ENCODE data around the gene ARAP3. TPM values are rescaled to one million over a fixed set of nuclear protein-coding genes. Genes with fewer than 3 reads are reported as not detected.
A peak's percentile ranks its signal among the peaks of the same experiment; 100 is the strongest.

Gene ARAP3
- total and polyA plus RNA-seq, 9 of the 15 experiments (the other 6 are each of a cell fraction or from before 2014, with no cell fraction given) = 0.83 to 25.7 (median 6.4) TPM

DNA sequence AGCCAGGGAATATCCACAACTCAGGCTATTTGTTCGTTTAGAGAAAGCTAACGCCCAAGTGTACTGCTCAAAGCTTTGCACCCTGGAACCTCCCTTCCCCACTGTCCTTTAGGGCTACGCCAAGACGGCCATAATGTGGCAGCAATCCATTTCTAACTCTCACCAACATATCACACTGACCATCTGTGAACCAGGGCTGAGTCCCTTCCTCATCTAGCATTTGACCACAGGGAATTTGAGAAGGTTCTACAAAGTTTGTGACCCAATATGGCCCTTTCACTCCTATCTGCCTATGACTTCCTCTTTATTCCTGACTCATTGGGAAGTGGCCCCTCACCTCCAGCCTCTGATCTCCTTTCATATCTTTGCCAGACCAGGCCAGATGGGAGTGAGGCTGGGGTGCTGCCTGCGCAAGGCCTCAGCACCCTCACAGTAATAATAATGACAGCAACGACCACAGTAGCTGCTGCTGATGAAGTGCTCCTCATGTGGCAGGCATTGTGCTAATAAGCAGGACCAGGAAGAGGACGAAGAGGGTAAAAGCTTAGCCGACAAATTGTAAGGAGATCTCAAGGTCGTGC, 9.3 kb upstream of the ARAP3 start:
- H3K27me3 ChIP-seq (ENCODE audit: control insufficient read depth in 2 of 2, insufficient read depth in 2 of 2, low read length in 2 of 2) = peaks cover 0 to 5% of the 10 kb centered on the region in 2 experiments; a peak in 3 of 5 replicates
- peaks cover 38 to 56% of the 10 kb centered on the region in 2 experiments for H3K4me1 ChIP-seq (replicated peaks in 1 of 2; ENCODE audit: control insufficient read depth in 2 of 2, insufficient read depth in 2 of 2, low read length in 2 of 2)
- intact Hi-C loops (cut with micrococcal nuclease) = loop anchor here (5.0 kb wide), 1 partner anchor 136 kb away; no protein-coding TSS in a partner anchor
- CTCF ChIA-PET (ENCODE audit: low intra/inter-chr PET ratio) = interaction anchor here (0.8 to 1.3 kb wide), 8 partner anchors 122 to 455 kb away, joined by 3 to 8 read pairs (median 3); partner anchors contain the start of gene PCDH1
- no peaks in the 10 kb centered on the region for H3K9me1 ChIP-seq (ENCODE audit: control insufficient read depth, insufficient read depth, low read length)
- no peak overlapping the region for H3K4me3 ChIP-seq
- WGBS (ENCODE audit: insufficient coverage, low coverage, missing lambda C conversion rate) = 5% methylated on average over 9 of the region's 9 CpGs
- no peaks in the 10 kb centered on the region for H4K20me1 ChIP-seq (replicated peaks; ENCODE audit: control insufficient read depth, insufficient read depth, low read length)
- peak overlapping the region; percentile 81 for H3K27ac ChIP-seq (ENCODE audit: extremely low read depth, low read depth, low read length)
- FAIRE-seq = peak; percentile 89
- in situ Hi-C loops (cut with MboI) = no loop called here
- peak; percentile 68 to 89 (median 78) for DNase-seq (ENCODE audit: extremely low read depth in 1 of 4, low spot score in 3 of 4)
- ATAC-seq = peak; percentile 72
- POLR2A ChIA-PET = interaction anchor here (0.6 to 1.6 kb wide), 7 partner anchors 8 to 452 kb away, joined by 3 to 5 read pairs (median 4); no protein-coding TSS in a partner anchor
- H3K9ac ChIP-seq (ENCODE audit: insufficient read depth in 1 of 2, low read depth in 2 of 2, low read length in 2 of 2) = peak overlapping the region in 1 of 2 experiments; percentile 49; a peak in 2 of 4 replicates
- H2AFZ ChIP-seq (ENCODE audit: low read depth, low read length) = peak overlapping the region; percentile 76
- H3K4me2 ChIP-seq (ENCODE audit: insufficient read depth, low read length) = peak overlapping the region; percentile 79
- no peaks in the 10 kb centered on the region for H3K9me3 ChIP-seq (replicated peaks; ENCODE audit: control insufficient read depth, insufficient read depth, low read depth, low read length)
- BruUV-seq (replicated peaks) = no TSS peak
- no peaks in the 10 kb centered on the region for H3K36me3 ChIP-seq (ENCODE audit: control insufficient read depth, insufficient read depth, low read length)
- no peaks in the 10 kb centered on the region for H3K79me2 ChIP-seq (ENCODE audit: control insufficient read depth, insufficient read depth, low read length)
- TF ChIP-seq SMAD3 (CRISPR knock-in tag; conservative IDR thresholded peaks at IDR 0.05) (peak; percentile 81), MLLT1 (IDR thresholded peaks at IDR 0.05) (peak in 1 of 2 experiments; percentile 72; a peak in 1 of 4 replicates), E2F3 (CRISPR knock-in tag; IDR thresholded peaks at IDR 0.05) (peak; percentile 11; the same call in 1 of the 2 replicates), ZNF318 (IDR thresholded peaks at IDR 0.05; ENCODE audit: borderline replicate concordance in 1 of 2, low read depth in 1 of 2) (peak in 1 of 2 experiments; percentile 62; a peak in 1 of 4 replicates), L3MBTL2 (IDR thresholded peaks at IDR 0.05) (0 out of 2 replicates have a peak, but pooled peaks have one; percentile 27), ARID1B (IDR thresholded peaks at IDR 0.05) (peak; percentile 97)
- TF ChIP-seq, protein P1, sequence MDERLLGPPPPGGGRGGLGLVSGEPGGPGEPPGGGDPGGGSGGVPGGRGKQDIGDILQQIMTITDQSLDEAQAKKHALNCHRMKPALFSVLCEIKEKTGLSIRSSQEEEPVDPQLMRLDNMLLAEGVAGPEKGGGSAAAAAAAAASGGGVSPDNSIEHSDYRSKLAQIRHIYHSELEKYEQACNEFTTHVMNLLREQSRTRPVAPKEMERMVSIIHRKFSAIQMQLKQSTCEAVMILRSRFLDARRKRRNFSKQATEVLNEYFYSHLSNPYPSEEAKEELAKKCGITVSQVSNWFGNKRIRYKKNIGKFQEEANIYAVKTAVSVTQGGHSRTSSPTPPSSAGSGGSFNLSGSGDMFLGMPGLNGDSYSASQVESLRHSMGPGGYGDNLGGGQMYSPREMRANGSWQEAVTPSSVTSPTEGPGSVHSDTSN (CRISPR knock-in tag; IDR thresholded peaks at IDR 0.05; ENCODE audit: low read depth) = no peak
- TF ChIP-seq, protein P1 (tag; conservative IDR thresholded peaks at IDR 0.05; ENCODE audit: low read depth) = no peak

All from K562 (cell line).